HuH-7 (cell line): ENCODE measurements around the gene DGKB.
A peak's percentile ranks its signal among the peaks of the same experiment; 100 is the strongest.

ENCODE experiments used
- DNase-seq: peaks from one replicate; pipeline ENCODE4 v3.0.0; 2011; ENCODE audit warnings: low spot score

Gene DGKB

GRCh38 chr7:14688208-14688607 is 214.3 kb downstream of the DGKB start:
- no peak for DNase-seq

GRCh38 chr7:14687777-14688176 is 214.8 kb downstream of the DGKB start:
- peak; percentile 28 for DNase-seq

GRCh38 chr7:14687241-14687640 is 215.3 kb downstream of the DGKB start:
- no peak for DNase-seq

GRCh38 chr7:14685167-14685566 is 217.4 kb downstream of the DGKB start:
- no peak for DNase-seq

GRCh38 chr7:14682910-14683465 is 219.6 kb downstream of the DGKB start:
- no peak for DNase-seq

- no peak for DNase-seq
Measured at GRCh38 chr7:14676896-14677295, 225.7 kb downstream of the DGKB start.

- DNase-seq = no peak
Measured at GRCh38 chr7:14673202-14673601, 229.3 kb downstream of the DGKB start.

- no peak for DNase-seq
Measured at GRCh38 chr7:14666913-14667312, 235.6 kb downstream of the DGKB start.

- DNase-seq = no peak
Measured at GRCh38 chr7:14666304-14666703, 236.2 kb downstream of the DGKB start.

- no peak for DNase-seq
Measured at GRCh38 chr7:14639801-14640200, 262.8 kb downstream of the DGKB start.

- no peak for DNase-seq
Measured at GRCh38 chr7:14639329-14639728, 263.2 kb downstream of the DGKB start.

GRCh38 chr7:14637968-14638367 is 264.6 kb downstream of the DGKB start:
- DNase-seq = no peak

GRCh38 chr7:14635955-14636354 is 266.6 kb downstream of the DGKB start:
- no peak for DNase-seq

- no peak for DNase-seq
Measured at GRCh38 chr7:14630048-14630447, 272.5 kb downstream of the DGKB start.

- DNase-seq = no peak
Measured at GRCh38 chr7:14628516-14628915, 274.0 kb downstream of the DGKB start.

GRCh38 chr7:14626076-14626475 is 276.5 kb downstream of the DGKB start:
- no peak for DNase-seq

- DNase-seq = no peak
Measured at GRCh38 chr7:14622559-14622958, 280.0 kb downstream of the DGKB start.

GRCh38 chr7:14606101-14606500 is 296.4 kb downstream of the DGKB start:
- DNase-seq = no peak

- no peak for DNase-seq
Measured at GRCh38 chr7:14604606-14605005, 297.9 kb downstream of the DGKB start.

- DNase-seq = no peak
Measured at GRCh38 chr7:14602851-14603250, 299.7 kb downstream of the DGKB start.

- no peak for DNase-seq
Measured at GRCh38 chr7:14600766-14601367, 301.7 kb downstream of the DGKB start.

- DNase-seq = no peak
Measured at GRCh38 chr7:14598978-14599377, 303.6 kb downstream of the DGKB start.

- no peak for DNase-seq
Measured at GRCh38 chr7:14596421-14596820, 306.1 kb downstream of the DGKB start.

GRCh38 chr7:14590206-14590605 is 312.3 kb downstream of the DGKB start:
- no peak for DNase-seq
